GM21723 (cell line): Measurements from ENCODE around the gene PARD6B.
"Not testable (repeated sequence)": the region's sequence is repeated elsewhere in the genome, so short reads cannot be mapped to it uniquely, and the experiment has no call there.

Experiments
- ATAC-seq: cut with Tn5 transposase; IDR thresholded peaks from one replicate; pipeline ENCODE4 v1.9.1; 2021; ENCODE audit warnings: mild to moderate bottlenecking, moderate library complexity; ENCODE audit not compliant: unreplicated experiment

Gene PARD6B

DNA sequence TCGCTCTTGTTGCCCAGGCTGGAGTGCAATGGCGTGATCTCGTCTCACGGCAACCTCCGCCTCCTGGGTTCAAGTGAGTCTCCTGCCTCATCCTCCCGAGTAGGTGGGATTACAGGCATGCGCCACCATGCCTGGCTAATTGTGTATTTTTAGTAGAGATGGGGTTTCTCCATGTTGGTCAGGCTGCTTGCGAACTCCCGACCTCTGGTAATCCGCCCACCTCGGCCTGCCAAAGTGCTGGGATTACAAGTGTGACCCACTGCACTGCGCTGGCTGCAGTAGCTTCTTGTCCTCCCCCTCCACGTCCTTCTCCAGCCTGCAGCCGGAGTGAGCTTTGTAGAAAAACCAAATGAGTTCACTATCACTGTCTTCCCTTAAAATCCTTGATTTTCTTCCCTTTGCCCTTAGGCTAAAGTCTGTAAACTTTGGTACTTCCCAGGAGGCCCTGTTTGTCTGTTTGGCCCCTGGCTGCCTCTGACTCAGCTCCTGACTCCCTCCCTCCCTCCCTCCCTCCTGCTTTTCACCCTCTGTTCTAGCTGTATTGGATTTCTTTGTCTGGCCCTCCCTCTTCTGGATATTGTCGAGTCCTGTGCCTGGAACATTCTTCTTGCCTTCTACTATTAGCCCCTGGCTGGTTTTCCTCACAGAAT is 12.9 kb downstream of the PARD6B start:
- no peak for ATAC-seq

DNA sequence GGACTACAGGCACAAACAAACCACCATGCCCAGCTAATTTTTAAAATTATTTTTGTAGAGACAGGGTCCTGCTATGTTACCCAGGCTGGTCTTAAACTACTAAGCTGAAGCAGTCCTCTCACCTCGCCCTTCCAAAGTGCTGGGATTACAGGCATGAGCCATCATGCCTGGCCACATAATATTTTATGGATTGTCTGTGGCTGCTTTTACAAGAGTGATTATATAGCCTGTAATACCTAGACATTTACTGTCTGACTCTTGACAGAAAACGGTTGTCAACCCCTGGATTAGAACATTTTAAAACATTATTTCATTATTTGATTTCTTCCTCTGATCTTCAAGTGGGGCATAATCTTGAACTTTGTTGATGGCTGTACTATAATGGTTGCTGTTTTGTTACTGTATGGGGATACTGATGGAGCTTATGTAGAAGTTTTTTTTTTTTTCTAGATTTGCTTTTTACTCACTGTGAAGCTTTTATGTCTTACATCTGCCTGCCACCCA is 14.3 kb downstream of the PARD6B start:
- ATAC-seq, result no peak

GRCh38 chr20:50746138-50746940 is 15.0 kb downstream of the PARD6B start:
- ATAC-seq, result no peak

GRCh38 chr20:50747275-50747674 is 15.9 kb downstream of the PARD6B start:
- ATAC-seq, result no peak

GRCh38 chr20:50750145-50750671 is 18.8 kb downstream of the PARD6B start:
- no peak for ATAC-seq

GRCh38 chr20:50753152-50753551 is 21.8 kb downstream of the PARD6B start:
- ATAC-seq, result no peak

DNA sequence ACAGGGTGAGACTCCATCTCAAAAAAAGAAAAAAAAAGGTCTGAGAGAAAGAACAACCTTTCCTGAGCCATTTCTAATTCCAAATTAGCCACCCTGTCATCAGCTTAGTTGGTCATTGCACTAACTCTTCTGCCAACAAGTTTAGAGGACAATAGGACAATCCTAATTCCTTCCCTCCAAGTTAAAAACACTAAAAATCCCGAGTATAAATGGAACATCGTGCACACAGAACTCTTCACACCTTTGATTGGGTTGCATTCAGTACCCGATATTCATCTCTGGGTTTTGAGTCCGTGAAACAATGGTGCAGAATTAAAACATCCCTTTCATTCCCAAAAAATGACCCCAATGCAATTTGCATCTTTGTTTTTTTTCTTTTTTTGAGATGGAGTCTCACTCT is 23.0 kb downstream of the PARD6B start:
- ATAC-seq, result no peak

GRCh38 chr20:50756447-50756846 is 25.1 kb downstream of the PARD6B start:
- no peak for ATAC-seq

- ATAC-seq, result no peak
These were observed 27.1 kb downstream of the PARD6B start for GRCh38 chr20:50758469-50758868.

DNA sequence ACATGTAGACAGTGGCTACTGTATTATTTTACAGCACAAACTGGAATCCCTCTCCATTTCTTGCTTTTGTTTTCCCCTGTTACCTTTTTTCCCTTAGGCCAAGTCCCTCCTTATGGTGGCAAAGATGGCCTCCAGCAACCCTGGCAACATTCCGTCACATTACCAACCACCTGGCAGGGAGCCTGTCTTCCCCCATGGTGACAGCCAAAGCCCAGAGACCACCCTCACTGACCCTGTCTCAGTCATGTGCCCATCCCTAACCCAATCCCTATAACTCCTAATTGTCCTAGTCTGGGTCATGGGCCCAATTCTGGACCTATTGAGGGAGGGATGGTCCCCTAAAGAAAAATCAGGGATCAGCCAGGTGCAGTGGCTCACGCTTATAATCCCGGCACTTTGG is 27.6 kb downstream of the PARD6B start:
- ATAC-seq, result no peak

GRCh38 chr20:50759678-50760077 is 28.3 kb downstream of the PARD6B start:
- no peak for ATAC-seq

DNA sequence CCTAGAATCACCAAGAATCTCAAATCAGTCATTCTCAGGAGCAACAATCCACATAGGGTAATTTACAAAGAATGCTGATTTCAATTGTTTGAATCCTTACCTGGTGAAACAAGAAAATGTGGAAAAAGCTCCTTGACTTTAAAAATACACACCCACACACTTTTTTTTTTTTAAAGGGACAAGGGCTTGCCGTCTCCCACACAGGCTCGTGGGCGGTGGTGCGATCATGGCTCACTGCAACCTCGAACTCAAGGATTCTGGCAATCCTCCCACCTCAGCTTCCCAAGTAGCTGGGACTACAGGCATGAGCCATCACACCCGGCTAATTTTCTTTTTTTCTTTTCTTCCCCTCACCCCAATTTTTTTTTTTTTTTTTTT is 30.7 kb downstream of the PARD6B start:
- ATAC-seq, result no peak

GRCh38 chr20:50762435-50763220 is 31.2 kb downstream of the PARD6B start:
- no peak for ATAC-seq

DNA sequence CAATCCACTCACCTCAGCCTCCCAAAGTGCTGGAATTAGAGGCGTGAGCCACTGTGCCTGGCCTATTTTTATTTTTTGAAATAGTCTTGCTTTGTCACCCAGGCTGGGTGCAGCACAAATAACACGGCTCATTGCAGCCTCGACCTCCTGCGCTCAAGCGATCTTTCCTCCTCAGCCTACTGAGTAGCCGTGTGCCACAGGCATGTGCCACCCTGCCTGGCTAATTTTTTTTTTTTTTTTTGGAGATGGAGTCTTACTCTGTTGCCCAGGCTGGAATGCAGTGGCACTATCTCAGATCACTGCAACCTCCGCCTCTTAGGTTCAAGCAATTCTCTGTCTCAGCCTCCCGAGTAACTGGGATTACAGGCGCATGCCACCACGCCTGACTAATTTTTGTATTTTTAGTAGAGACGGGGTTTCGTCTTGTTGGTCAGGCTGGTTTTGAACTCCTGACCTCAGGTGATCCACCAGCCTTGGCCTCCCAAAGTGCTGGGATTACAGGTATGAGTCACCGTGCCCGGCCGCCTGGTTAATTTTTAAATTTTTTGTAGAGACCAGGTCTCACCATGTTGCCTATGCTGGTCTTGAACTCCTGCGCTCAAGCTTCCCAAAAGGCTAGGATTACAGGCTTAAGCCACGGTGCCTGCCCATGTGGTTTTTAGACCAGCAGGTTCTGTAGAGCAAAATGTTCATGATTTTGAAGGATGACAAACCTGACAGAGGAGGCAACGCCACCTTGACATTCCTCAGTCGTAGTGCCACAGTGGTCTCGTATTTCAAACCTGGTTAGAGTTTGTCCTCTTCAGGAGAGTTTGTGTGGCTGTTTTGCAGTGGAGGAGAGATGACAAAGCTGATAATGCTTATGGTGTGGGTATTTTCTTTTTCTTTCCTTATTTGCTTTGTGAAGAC is 32.4 kb downstream of the PARD6B start:
- ATAC-seq, result not testable (repeated sequence)

- ATAC-seq, result not testable (repeated sequence)
These were observed 33.9 kb downstream of the PARD6B start for GRCh38 chr20:50765251-50765650.

- ATAC-seq, result no peak
These were observed 34.3 kb downstream of the PARD6B start for GRCh38 chr20:50765674-50766073.

DNA sequence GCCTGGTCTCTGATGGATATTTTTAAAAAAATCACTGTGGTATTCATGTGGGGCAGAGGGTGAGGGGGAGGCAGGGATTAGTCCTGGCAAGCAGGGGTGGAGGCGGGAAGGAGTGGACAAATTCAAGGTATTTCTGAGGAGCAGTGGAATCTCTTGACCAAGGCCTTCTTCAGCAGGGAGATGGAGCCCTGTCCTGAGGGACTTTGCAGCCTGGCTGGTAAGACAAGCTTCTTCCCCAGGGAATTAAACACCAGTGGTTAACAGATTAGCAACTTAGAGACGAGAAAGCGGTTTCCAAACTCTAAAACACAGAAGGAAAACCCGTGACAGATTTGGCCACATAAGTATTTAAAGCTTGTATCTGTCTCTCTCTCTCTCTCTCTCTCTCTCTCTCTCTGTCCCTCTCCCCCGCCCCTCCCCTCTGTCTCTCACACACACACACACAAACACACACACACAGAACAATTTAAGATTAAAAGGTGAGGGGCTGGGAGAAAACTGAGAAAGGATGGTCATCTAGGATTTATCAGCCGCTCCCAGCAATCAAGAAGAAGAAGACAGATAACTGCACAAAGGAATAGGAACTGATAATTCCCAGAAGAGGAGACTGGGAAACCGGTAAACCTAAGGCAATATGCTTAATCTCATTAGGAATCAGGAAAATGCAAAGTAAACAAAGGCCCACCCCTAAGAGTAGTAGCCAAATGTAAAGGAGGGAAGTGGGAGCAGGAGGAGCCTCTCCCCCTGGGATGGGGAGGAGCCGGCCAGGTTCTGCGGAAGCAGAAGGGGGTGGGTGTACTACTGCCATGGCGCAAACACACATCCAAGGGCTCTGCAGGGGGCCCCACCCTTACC is 35.8 kb downstream of the PARD6B start:
- not testable (repeated sequence) for ATAC-seq

DNA sequence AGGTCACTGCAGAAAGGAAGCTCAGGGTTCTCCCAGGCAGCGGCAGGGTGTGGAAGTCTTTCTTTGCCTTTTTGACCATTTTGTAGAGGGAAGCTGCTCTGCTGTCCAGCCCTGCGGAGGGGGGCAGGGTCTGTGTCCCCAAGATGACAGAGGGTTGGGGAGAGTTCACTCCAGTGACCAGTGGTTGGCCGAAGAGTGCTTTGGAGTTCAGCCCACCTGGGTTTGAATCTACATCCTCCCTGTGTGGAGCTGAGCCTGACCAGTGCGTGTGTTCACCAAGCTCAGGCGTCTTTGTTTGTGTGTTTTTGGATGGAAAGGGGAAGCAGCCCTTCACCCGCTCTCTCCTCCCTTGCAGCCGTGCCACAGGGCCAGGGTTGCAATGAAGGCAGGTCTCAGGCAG is 37.6 kb downstream of the PARD6B start:
- not testable (repeated sequence) for ATAC-seq

- not testable (repeated sequence) for ATAC-seq
These were observed 38.2 kb downstream of the PARD6B start for GRCh38 chr20:50769551-50770085.
